ENCODE measurements around the gene PM20D1.
"Not testable (repeated sequence)": the region's sequence is repeated elsewhere in the genome, so short reads cannot be mapped to it uniquely, and the experiment has no call there.

PM20D1 gene

GRCh38 chr1:205878026-205878425 is 28.1 kb upstream of the PM20D1 start:
- H3K9ac ChIP-seq (ENCODE audit: low read depth in 1 of 2, low read length in 2 of 2) = no peak overlapping the region
- H3K27me3 ChIP-seq (ENCODE audit: control insufficient read depth in 1 of 2, insufficient read depth in 2 of 2, low read length in 2 of 2) = peaks cover 0 to 4% of the 10 kb centered on the region in 2 donors
- no peaks in the 10 kb centered on the region for H3K9me3 ChIP-seq (ENCODE audit: control insufficient read depth in 1 of 2, low read length in 2 of 2)
- no peaks in the 10 kb centered on the region for H3K36me3 ChIP-seq (ENCODE audit: control insufficient read depth in 1 of 2, insufficient read depth in 2 of 2, low read length in 2 of 2)
- H3K4me3 ChIP-seq (ENCODE audit: low read depth in 1 of 2, low read length in 2 of 2) = no peak overlapping the region
- no peaks in the 10 kb centered on the region for H3K4me1 ChIP-seq (ENCODE audit: control insufficient read depth in 1 of 2, insufficient read depth in 2 of 2, low read length in 2 of 2)
- H3K27ac ChIP-seq (ENCODE audit: low read depth, low read length) = no peak overlapping the region

DNA sequence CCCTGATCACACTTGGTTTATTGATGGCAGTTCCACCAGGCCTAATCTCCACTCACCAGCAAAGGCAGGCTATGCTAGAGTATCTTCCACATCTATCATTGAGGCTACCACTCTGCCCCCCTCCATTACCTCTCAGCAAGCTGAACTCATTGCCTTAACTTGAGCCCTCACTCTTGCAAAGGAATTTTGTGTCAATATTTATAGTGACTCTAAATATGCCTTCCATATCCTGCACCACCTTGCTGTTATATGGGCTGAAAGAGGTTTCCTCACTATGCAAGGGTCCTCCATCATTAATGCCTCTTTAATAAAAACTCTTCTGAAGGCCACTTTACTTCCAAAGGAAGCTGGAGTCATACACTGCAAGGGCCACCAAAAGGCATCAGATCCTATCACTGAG is 23.2 kb upstream of the PM20D1 start:
- H3K9me3 ChIP-seq (ENCODE audit: control insufficient read depth in 1 of 2, low read length in 2 of 2); H3K27ac ChIP-seq (ENCODE audit: low read depth, low read length); H3K36me3 ChIP-seq (ENCODE audit: control insufficient read depth in 1 of 2, insufficient read depth in 2 of 2, low read length in 2 of 2); H3K4me1 ChIP-seq (ENCODE audit: control insufficient read depth in 1 of 2, insufficient read depth in 2 of 2, low read length in 2 of 2); H3K4me3 ChIP-seq (ENCODE audit: low read depth in 1 of 2, low read length in 2 of 2); H3K27me3 ChIP-seq (ENCODE audit: control insufficient read depth in 1 of 2, insufficient read depth in 2 of 2, low read length in 2 of 2); H3K9ac ChIP-seq (ENCODE audit: low read depth in 1 of 2, low read length in 2 of 2): not testable (repeated sequence)

DNA sequence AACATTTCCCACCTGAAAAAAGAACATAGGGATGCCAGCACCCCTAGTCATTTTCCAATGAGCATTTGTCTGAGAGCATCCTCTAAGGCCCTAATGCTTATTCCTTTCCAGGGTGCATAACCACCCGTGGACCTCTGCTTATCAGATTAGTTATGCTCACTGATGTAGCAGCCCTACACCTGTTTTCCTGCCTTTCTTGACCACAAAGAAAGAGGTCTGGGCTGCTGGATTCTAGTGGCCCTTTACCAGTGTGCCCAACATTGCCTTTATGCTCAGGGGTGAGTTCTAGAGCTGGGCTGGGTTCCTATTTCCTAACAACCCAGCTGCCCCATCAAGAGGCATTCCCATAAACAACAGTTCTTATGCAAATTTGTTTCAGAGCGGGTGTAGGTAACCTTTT is 20.3 kb upstream of the PM20D1 start:
- no peak overlapping the region for H3K27ac ChIP-seq (ENCODE audit: low read depth, low read length)
- no peaks in the 10 kb centered on the region for H3K4me1 ChIP-seq (ENCODE audit: control insufficient read depth in 1 of 2, insufficient read depth in 2 of 2, low read length in 2 of 2)
- peaks cover 0 to 3% of the 10 kb centered on the region in 2 donors for H3K9me3 ChIP-seq (ENCODE audit: control insufficient read depth in 1 of 2, low read length in 2 of 2)
- H3K9ac ChIP-seq (ENCODE audit: low read depth in 1 of 2, low read length in 2 of 2) = no peak overlapping the region
- no peaks in the 10 kb centered on the region for H3K36me3 ChIP-seq (ENCODE audit: control insufficient read depth in 1 of 2, insufficient read depth in 2 of 2, low read length in 2 of 2)
- no peaks in the 10 kb centered on the region for H3K27me3 ChIP-seq (ENCODE audit: control insufficient read depth in 1 of 2, insufficient read depth in 2 of 2, low read length in 2 of 2)
- no peak overlapping the region for H3K4me3 ChIP-seq (ENCODE audit: low read depth in 1 of 2, low read length in 2 of 2)

DNA sequence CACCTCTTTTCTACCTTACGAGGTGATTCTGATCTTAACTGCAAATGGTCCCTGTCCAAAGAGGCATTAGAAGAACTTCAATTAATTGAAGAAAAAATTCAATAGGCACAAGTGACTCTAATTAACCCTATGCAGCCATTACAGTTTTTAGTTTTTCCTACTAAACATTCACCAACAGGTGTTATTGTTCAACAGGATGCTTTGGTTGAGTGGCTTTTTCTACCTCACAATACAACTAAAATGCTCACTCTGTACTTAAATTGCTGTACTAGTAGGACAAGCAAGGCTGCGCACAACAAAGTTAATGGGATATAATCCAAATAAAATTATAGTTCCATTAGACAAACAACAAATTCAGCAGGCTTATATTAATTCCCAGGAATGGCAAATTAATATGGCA is 11.6 kb upstream of the PM20D1 start:
- H3K4me3 ChIP-seq (ENCODE audit: low read depth in 1 of 2, low read length in 2 of 2) = no peak overlapping the region
- H3K4me1 ChIP-seq (ENCODE audit: control insufficient read depth in 1 of 2, insufficient read depth in 2 of 2, low read length in 2 of 2) = no peaks in the 10 kb centered on the region
- no peaks in the 10 kb centered on the region for H3K9me3 ChIP-seq (ENCODE audit: control insufficient read depth in 1 of 2, low read length in 2 of 2)
- no peak overlapping the region for H3K9ac ChIP-seq (ENCODE audit: low read depth in 1 of 2, low read length in 2 of 2)
- H3K36me3 ChIP-seq (ENCODE audit: control insufficient read depth in 1 of 2, insufficient read depth in 2 of 2, low read length in 2 of 2) = no peaks in the 10 kb centered on the region
- no peaks in the 10 kb centered on the region for H3K27me3 ChIP-seq (ENCODE audit: control insufficient read depth in 1 of 2, insufficient read depth in 2 of 2, low read length in 2 of 2)
- H3K27ac ChIP-seq (ENCODE audit: low read depth, low read length) = no peak overlapping the region

- Histone ChIP-seq H3K9me3 (ENCODE audit: control insufficient read depth in 1 of 2, low read length in 2 of 2) (no peaks in the 10 kb centered on the region), H3K9ac (ENCODE audit: low read depth in 1 of 2, low read length in 2 of 2) (no peak overlapping the region), H3K27me3 (ENCODE audit: control insufficient read depth in 1 of 2, insufficient read depth in 2 of 2, low read length in 2 of 2) (no peaks in the 10 kb centered on the region), H3K4me3 (ENCODE audit: low read depth in 1 of 2, low read length in 2 of 2) (no peak overlapping the region), H3K4me1 (ENCODE audit: control insufficient read depth in 1 of 2, insufficient read depth in 2 of 2, low read length in 2 of 2) (no peaks in the 10 kb centered on the region), H3K27ac (ENCODE audit: low read depth, low read length) (no peak overlapping the region), H3K36me3 (ENCODE audit: control insufficient read depth in 1 of 2, insufficient read depth in 2 of 2, low read length in 2 of 2) (no peaks in the 10 kb centered on the region)
These were observed 8.4 kb upstream of the PM20D1 start for GRCh38 chr1:205858141-205858961.

- not testable (repeated sequence) for H3K36me3 ChIP-seq (ENCODE audit: control insufficient read depth in 1 of 2, insufficient read depth in 2 of 2, low read length in 2 of 2); H3K4me3 ChIP-seq (ENCODE audit: low read depth in 1 of 2, low read length in 2 of 2); H3K9ac ChIP-seq (ENCODE audit: low read depth in 1 of 2, low read length in 2 of 2); H3K27me3 ChIP-seq (ENCODE audit: control insufficient read depth in 1 of 2, insufficient read depth in 2 of 2, low read length in 2 of 2); H3K4me1 ChIP-seq (ENCODE audit: control insufficient read depth in 1 of 2, insufficient read depth in 2 of 2, low read length in 2 of 2); H3K27ac ChIP-seq (ENCODE audit: low read depth, low read length); H3K9me3 ChIP-seq (ENCODE audit: control insufficient read depth in 1 of 2, low read length in 2 of 2)
These were observed 7.6 kb upstream of the PM20D1 start for GRCh38 chr1:205857501-205857900.

DNA sequence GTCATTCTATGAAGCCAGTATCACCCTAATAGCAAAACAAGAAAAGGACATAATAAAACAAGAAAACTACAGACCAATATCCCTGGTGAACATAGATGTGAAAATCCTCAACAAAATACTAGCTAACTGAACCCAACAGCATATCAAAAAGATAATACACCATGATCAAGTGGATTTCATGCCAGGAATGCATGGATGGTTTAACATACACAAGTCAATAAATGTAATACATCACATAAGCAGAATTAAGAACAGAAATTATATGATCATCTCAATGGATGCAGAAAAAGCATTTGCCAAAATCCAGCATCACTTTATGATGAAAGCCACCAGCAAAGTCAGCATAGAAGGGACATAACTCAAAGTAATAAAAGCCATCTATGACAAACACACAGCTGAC is 6.5 kb upstream of the PM20D1 start:
- Histone ChIP-seq H3K36me3 (ENCODE audit: control insufficient read depth in 1 of 2, insufficient read depth in 2 of 2, low read length in 2 of 2) (no peaks in the 10 kb centered on the region), H3K4me3 (ENCODE audit: low read depth in 1 of 2, low read length in 2 of 2) (no peak overlapping the region), H3K9ac (ENCODE audit: low read depth in 1 of 2, low read length in 2 of 2) (no peak overlapping the region), H3K4me1 (ENCODE audit: control insufficient read depth in 1 of 2, insufficient read depth in 2 of 2, low read length in 2 of 2) (no peaks in the 10 kb centered on the region), H3K9me3 (ENCODE audit: control insufficient read depth in 1 of 2, low read length in 2 of 2) (no peaks in the 10 kb centered on the region), H3K27ac (ENCODE audit: low read depth, low read length) (no peak overlapping the region), H3K27me3 (ENCODE audit: control insufficient read depth in 1 of 2, insufficient read depth in 2 of 2, low read length in 2 of 2) (no peaks in the 10 kb centered on the region)

GRCh38 chr1:205852969-205853368 is 3.0 kb upstream of the PM20D1 start:
- Histone ChIP-seq H3K9ac (ENCODE audit: low read depth in 1 of 2, low read length in 2 of 2) (no peak overlapping the region), H3K4me3 (ENCODE audit: low read depth in 1 of 2, low read length in 2 of 2) (no peak overlapping the region), H3K4me1 (ENCODE audit: control insufficient read depth in 1 of 2, insufficient read depth in 2 of 2, low read length in 2 of 2) (peaks cover 5% of the 10 kb centered on the region in 2 donors), H3K27ac (ENCODE audit: low read depth, low read length) (no peak overlapping the region), H3K27me3 (ENCODE audit: control insufficient read depth in 1 of 2, insufficient read depth in 2 of 2, low read length in 2 of 2) (peaks cover 0 to 5% of the 10 kb centered on the region in 2 donors), H3K36me3 (ENCODE audit: control insufficient read depth in 1 of 2, insufficient read depth in 2 of 2, low read length in 2 of 2) (no peaks in the 10 kb centered on the region), H3K9me3 (ENCODE audit: control insufficient read depth in 1 of 2, low read length in 2 of 2) (no peaks in the 10 kb centered on the region)

DNA sequence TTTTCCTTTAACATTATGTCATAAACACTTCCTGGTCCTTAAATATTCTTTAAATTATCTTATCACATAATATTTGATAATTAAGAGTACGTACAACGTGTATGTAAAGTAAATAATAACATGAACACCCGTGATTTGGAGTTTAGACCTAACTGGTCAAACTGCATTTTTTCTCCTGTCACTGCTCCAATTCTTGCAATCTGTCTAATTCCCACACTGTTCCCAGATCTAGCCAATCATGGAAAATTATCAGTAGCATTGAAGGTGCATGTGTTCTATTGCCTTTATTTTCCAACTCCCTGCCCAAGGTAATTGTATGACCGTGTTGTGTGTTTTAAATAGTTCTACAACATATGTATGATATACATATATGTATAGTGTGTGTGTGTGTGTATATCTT is 2.1 kb upstream of the PM20D1 start:
- no peak overlapping the region for H3K27ac ChIP-seq (ENCODE audit: low read depth, low read length)

GRCh38 chr1:205843036-205843859 is 6.7 kb downstream of the PM20D1 start:
- Histone ChIP-seq H3K27me3 (ENCODE audit: control insufficient read depth in 1 of 2, insufficient read depth in 2 of 2, low read length in 2 of 2) (no peaks in the 10 kb centered on the region), H3K4me3 (ENCODE audit: low read depth in 1 of 2, low read length in 2 of 2) (no peak overlapping the region), H3K36me3 (ENCODE audit: control insufficient read depth in 1 of 2, insufficient read depth in 2 of 2, low read length in 2 of 2) (no peaks in the 10 kb centered on the region), H3K27ac (ENCODE audit: low read depth, low read length) (no peak overlapping the region), H3K9me3 (ENCODE audit: control insufficient read depth in 1 of 2, low read length in 2 of 2) (no peaks in the 10 kb centered on the region), H3K9ac (ENCODE audit: low read depth in 1 of 2, low read length in 2 of 2) (no peak overlapping the region), H3K4me1 (ENCODE audit: control insufficient read depth in 1 of 2, insufficient read depth in 2 of 2, low read length in 2 of 2) (no peaks in the 10 kb centered on the region)

More for the DNA sequence above, 2.1 kb upstream of the PM20D1 start:
- Histone ChIP-seq H3K9ac (ENCODE audit: low read depth in 1 of 2, low read length in 2 of 2) (no peak overlapping the region), H3K27me3 (ENCODE audit: control insufficient read depth in 1 of 2, insufficient read depth in 2 of 2, low read length in 2 of 2) (peaks cover 0 to 5% of the 10 kb centered on the region in 2 donors), H3K4me1 (ENCODE audit: control insufficient read depth in 1 of 2, insufficient read depth in 2 of 2, low read length in 2 of 2) (peaks cover 5% of the 10 kb centered on the region in 2 donors), H3K36me3 (ENCODE audit: control insufficient read depth in 1 of 2, insufficient read depth in 2 of 2, low read length in 2 of 2) (no peaks in the 10 kb centered on the region), H3K9me3 (ENCODE audit: control insufficient read depth in 1 of 2, low read length in 2 of 2) (no peaks in the 10 kb centered on the region), H3K4me3 (ENCODE audit: low read depth in 1 of 2, low read length in 2 of 2) (no peak overlapping the region)

Data from duodenal mucosa (tissue), 2 donors.